NB4 (cell line): ENCODE measurements around the gene IREB2.

Experiments
- CTCF ChIP-seq: IDR thresholded peaks from one replicate; pipeline ENCODE4 v1.5.1; 2012; ENCODE audit warnings: low read depth, low read length
- MAX ChIP-seq: IDR thresholded peaks from 2 replicates; pipeline ENCODE4 v1.6.1; 2011; ENCODE audit warnings: low read depth, low read length
- POLR2A ChIP-seq: IDR thresholded peaks from 2 replicates; pipeline ENCODE4 v1.6.1; 2011; ENCODE audit warnings: mild to moderate bottlenecking; ENCODE audit not compliant: insufficient read length; ENCODE audit errors: extremely low read depth

- TF ChIP-seq CTCF (no peak), POLR2A (no peak), MAX (no peak)
These were observed 32.6 kb upstream of the IREB2 start for GRCh38 chr15:78405336-78405924.
